B cell (primary cell): ENCODE measurements around the gene FIBP. TPM values are rescaled to one million over a fixed set of nuclear protein-coding genes. Genes with fewer than 3 reads are reported as not detected.

Experiments used
- ATAC-seq: fragments of 200-7000 bp; cut with Tn5 transposase; one replicate; pipeline ENCODE4 v1.10.0; 2021; ENCODE audit warnings: low read depth, mild to moderate bottlenecking, moderate number of reproducible peaks, moderate library complexity
- CTCF ChIA-PET: fragments of 350-600 bp; sonication (Branson Sonifier 250); formaldehyde crosslinking; loops from one replicate; lab custom pipeline; 2021; ENCODE audit warnings: antibody characterized with exemption, inconsistent platforms; lab: Charles Lee
- POLR2A ChIA-PET: fragments of 350-600 bp; sonication (Branson Sonifier 250); formaldehyde crosslinking; loops from one replicate; lab custom pipeline; 2021; ENCODE audit warnings: antibody characterized with exemption; lab: Charles Lee
- DNase-seq: peaks from one replicate; pipeline ENCODE4 v3.0.0; 2013
- H2AFZ ChIP-seq: 2 replicates; pipeline ENCODE4 v1.6.1; 2012; ENCODE audit warnings: mild to moderate bottlenecking, low read depth, low read length; ENCODE audit not compliant: insufficient read depth, poor library complexity, severe bottlenecking
- H3K27ac ChIP-seq, 2 donors: 1 replicate in 1 of 2; 2 replicates in 1 of 2; pipeline ENCODE4 v1.5.1; 2012 to 2013; ENCODE audit warnings: low read length in 2 of 2, mild to moderate bottlenecking in 2 of 2, moderate library complexity in 1 of 2
- H3K27me3 ChIP-seq, 4 experiments: fragments of 200-600 bp in 1 of 4; sonication (generic) in 1 of 4; replicated peaks in 1 of 4; 1 replicate in 2 of 4; 2 replicates in 2 of 4; pipeline versions ENCODE4 v1.6.1 to v1.7.0; 2013 to 2016; ENCODE audit warnings: low read length in 3 of 4, mild to moderate bottlenecking in 2 of 4, mixed read lengths in 1 of 4, moderate library complexity in 1 of 4; ENCODE audit not compliant: insufficient read depth in 4 of 4, control insufficient read depth in 3 of 4; ENCODE audit errors: control extremely low read depth in 1 of 4
- H3K36me3 ChIP-seq, 2 experiments: replicated peaks in 1 of 2; 1 replicate in 1 of 2; 2 replicates in 1 of 2; pipeline versions ENCODE4 v1.6.1 to v1.7.1; 2013; ENCODE audit warnings: low read length in 1 of 2; ENCODE audit not compliant: insufficient read depth in 2 of 2, control insufficient read depth in 1 of 2; ENCODE audit errors: control extremely low read depth in 1 of 2, extremely low read depth in 1 of 2
- H3K4me1 ChIP-seq, 2 donors: fragments of 200-600 bp in 1 of 2; sonication (generic) in 1 of 2; 1 replicate in 1 of 2; 2 replicates in 1 of 2; pipeline versions ENCODE4 v1.5.1 to v1.6.1; 2013 to 2017; ENCODE audit warnings: low read length in 2 of 2; ENCODE audit not compliant: control insufficient read depth in 2 of 2, insufficient read depth in 2 of 2
- H3K4me2 ChIP-seq: replicated peaks from 2 replicates; pipeline ENCODE3; 2012; ENCODE audit warnings: mild to moderate bottlenecking, low read depth, low read length; ENCODE audit not compliant: poor library complexity, severe bottlenecking
- H3K4me3 ChIP-seq, 5 experiments: fragments of 200-600 bp in 1 of 5; sonication (generic) in 1 of 5; 1 replicate in 3 of 5; 2 replicates in 2 of 5; pipeline versions ENCODE4 v1.5.1 to v1.7.0; 2011 to 2016; ENCODE audit warnings: low read length in 4 of 5, mild to moderate bottlenecking in 4 of 5, low read depth in 2 of 5, control low read depth in 1 of 5, moderate library complexity in 1 of 5; ENCODE audit not compliant: insufficient read depth in 1 of 5; ENCODE audit errors: control extremely low read depth in 1 of 5, extremely low read depth in 1 of 5
- H3K79me2 ChIP-seq: fragments of 200-600 bp; sonication (generic); one replicate; pipeline ENCODE4 v1.6.0; 2016; ENCODE audit warnings: low read length; ENCODE audit not compliant: control insufficient read depth, insufficient read depth
- H3K9ac ChIP-seq: fragments of 200-600 bp; sonication (generic); 2 replicates; pipeline ENCODE4 v1.6.1; 2017; ENCODE audit warnings: mild to moderate bottlenecking, low read length, moderate library complexity
- H3K9me3 ChIP-seq, 3 donors: one replicate each; pipeline versions ENCODE4 v1.6.1 to v1.7.1; 2013; ENCODE audit warnings: low read length in 2 of 3; ENCODE audit not compliant: control insufficient read depth in 2 of 3, insufficient read depth in 1 of 3; ENCODE audit errors: control extremely low read depth in 1 of 3
- H4K20me1 ChIP-seq: 2 replicates; pipeline ENCODE4 v1.6.0; 2012; ENCODE audit warnings: mild to moderate bottlenecking, low read length; ENCODE audit not compliant: insufficient read depth, control insufficient read depth, poor library complexity, severe bottlenecking
- H3K27ac Mint-ChIP-seq: one replicate; pipeline ENCODE4 v1.8.0; 2021; ENCODE audit warnings: mixed read lengths
- H3K27me3 Mint-ChIP-seq: one replicate; pipeline ENCODE4 v1.8.0; 2021; ENCODE audit warnings: mixed read lengths
- H3K4me1 Mint-ChIP-seq: one replicate; pipeline ENCODE4 v1.8.0; 2021; ENCODE audit warnings: mixed read lengths
- H3K4me3 Mint-ChIP-seq: one replicate; pipeline ENCODE4 v1.8.0; 2021; ENCODE audit warnings: mixed read lengths
- H3K9me3 Mint-ChIP-seq: one replicate; pipeline ENCODE4 v1.8.0; 2022; ENCODE audit warnings: mixed read lengths; ENCODE audit not compliant: insufficient read depth
- EZH2 ChIP-seq: IDR thresholded peaks from 2 replicates; pipeline ENCODE4 v1.6.1; 2012; ENCODE audit warnings: borderline replicate concordance, low read depth, mild to moderate bottlenecking, moderate library complexity, low read length; ENCODE audit not compliant: insufficient read depth, poor library complexity, severe bottlenecking
- WGBS: methylation state at CpG from one replicate; pipeline ENCODE4 v1.1.5; 2013; ENCODE audit warnings: missing lambda C conversion rate; ENCODE audit not compliant: insufficient coverage; 5-methylcytosine and 5-hydroxymethylcytosine counted together
- intact Hi-C: fragments of 100-400 bp; cut with micrococcal nuclease; formaldehyde crosslinking; loops from one replicate; pipeline ENCODE4 v1.10.0; 2022
- polyA plus RNA-seq: library from polyadenylated mRNA; depleted of rRNA; stranded (reverse); fragments of >200 nt; gene quantifications from 2 replicates; pipeline ENCODE4 v1.2.3, GENCODE V29; 2012
- total RNA-seq, 2 donors: library from RNA; stranded (reverse); fragments of 120-200 nt in 1 of 2; gene quantifications; 1 replicate in 1 of 2; 2 replicates in 1 of 2; pipeline versions ENCODE4 v1.2.3 to v1.2.4, GENCODE V29; 2013 to 2022
- TF ChIP-seq, protein P1 (sequence below): fragments of 200-600 bp; IDR thresholded peaks from one replicate; pipeline ENCODE4 v1.8.0; 2022; ENCODE audit warnings: antibody characterized with exemption, mild to moderate bottlenecking

Gene FIBP
- total and polyA plus RNA-seq, 2 donors (not counting 1 experiment from before 2014, with no cell fraction given), result 63.4 to 128 TPM

- POLR2A ChIA-PET, result no interaction called here
- 75% methylated on average over 12 of the region's 15 CpGs for WGBS
- Histone ChIP-seq H4K20me1 (peaks cover 73% of the 10 kb centered on the region), H3K79me2 (peaks cover 43% of the 10 kb centered on the region), H3K36me3 (peaks cover 0 to 62% of the 10 kb centered on the region in 2 experiments), H3K4me3 (no peak overlapping the region), H3K4me1 (peaks cover 18 to 39% of the 10 kb centered on the region in 2 donors), H3K9me3 (peaks cover 0 to 15% (median 0%) of the 10 kb centered on the region in 3 donors), H3K9ac (no peak overlapping the region), H3K27ac (no peak overlapping the region), H3K27me3 (no peaks in the 10 kb centered on the region), H3K4me2 (peak overlapping the region; percentile 94), H2AFZ (no peak overlapping the region)
- peak overlapping the region; percentile 95 for H3K27ac Mint-ChIP-seq
- DNase-seq, result peak; percentile 21
- CTCF ChIA-PET, result no interaction called here
- H3K4me3 Mint-ChIP-seq, result peak overlapping the region; percentile 94
- H3K9me3 Mint-ChIP-seq, result no peaks in the 10 kb centered on the region
- no peak for TF ChIP-seq EZH2
- TF ChIP-seq, protein P1, sequence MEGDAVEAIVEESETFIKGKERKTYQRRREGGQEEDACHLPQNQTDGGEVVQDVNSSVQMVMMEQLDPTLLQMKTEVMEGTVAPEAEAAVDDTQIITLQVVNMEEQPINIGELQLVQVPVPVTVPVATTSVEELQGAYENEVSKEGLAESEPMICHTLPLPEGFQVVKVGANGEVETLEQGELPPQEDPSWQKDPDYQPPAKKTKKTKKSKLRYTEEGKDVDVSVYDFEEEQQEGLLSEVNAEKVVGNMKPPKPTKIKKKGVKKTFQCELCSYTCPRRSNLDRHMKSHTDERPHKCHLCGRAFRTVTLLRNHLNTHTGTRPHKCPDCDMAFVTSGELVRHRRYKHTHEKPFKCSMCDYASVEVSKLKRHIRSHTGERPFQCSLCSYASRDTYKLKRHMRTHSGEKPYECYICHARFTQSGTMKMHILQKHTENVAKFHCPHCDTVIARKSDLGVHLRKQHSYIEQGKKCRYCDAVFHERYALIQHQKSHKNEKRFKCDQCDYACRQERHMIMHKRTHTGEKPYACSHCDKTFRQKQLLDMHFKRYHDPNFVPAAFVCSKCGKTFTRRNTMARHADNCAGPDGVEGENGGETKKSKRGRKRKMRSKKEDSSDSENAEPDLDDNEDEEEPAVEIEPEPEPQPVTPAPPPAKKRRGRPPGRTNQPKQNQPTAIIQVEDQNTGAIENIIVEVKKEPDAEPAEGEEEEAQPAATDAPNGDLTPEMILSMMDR, result no peak
- no peak for ATAC-seq
- no peaks in the 10 kb centered on the region for H3K27me3 Mint-ChIP-seq
- intact Hi-C loops, result loop anchor here (5.0 kb wide), 1 partner anchor 412 kb away; the partner anchor contains the start of gene RAB1B
- peaks cover 47% of the 10 kb centered on the region for H3K4me1 Mint-ChIP-seq
These were observed 33.1 kb downstream of the FIBP start for GRCh38 chr11:65854852-65855837.

- Histone ChIP-seq H3K27ac (no peak overlapping the region), H4K20me1 (peaks cover 73% of the 10 kb centered on the region), H3K4me3 (no peak overlapping the region), H3K9me3 (peaks cover 0 to 15% (median 0%) of the 10 kb centered on the region in 3 donors), H3K4me2 (no peak overlapping the region), H3K36me3 (peaks cover 0 to 62% of the 10 kb centered on the region in 2 experiments), H3K9ac (no peak overlapping the region), H3K4me1 (peaks cover 18 to 31% of the 10 kb centered on the region in 2 donors), H3K27me3 (no peaks in the 10 kb centered on the region), H2AFZ (no peak overlapping the region), H3K79me2 (peaks cover 43% of the 10 kb centered on the region)
- peaks cover 41% of the 10 kb centered on the region for H3K4me1 Mint-ChIP-seq
- intact Hi-C loops, result no loop called here
- H3K27me3 Mint-ChIP-seq, result no peaks in the 10 kb centered on the region
- peak overlapping the region; percentile 38 for H3K27ac Mint-ChIP-seq
- peak overlapping the region; percentile 18 for H3K4me3 Mint-ChIP-seq
- POLR2A ChIA-PET, result no interaction called here
- CTCF ChIA-PET, result no interaction called here
- DNase-seq, result no peak
- H3K9me3 Mint-ChIP-seq, result no peaks in the 10 kb centered on the region
- WGBS, result 100% methylated on average over 3 of the region's 4 CpGs
- TF ChIP-seq EZH2, result no peak
- TF ChIP-seq, protein P1, result no peak
- no peak for ATAC-seq
These were observed 34.1 kb downstream of the FIBP start for GRCh38 chr11:65854161-65854592.
